HG03103 (cell line): Measurements from ENCODE around the gene UBTF.

Experiments used
- ATAC-seq: cut with Tn5 transposase; IDR thresholded peaks from one replicate; pipeline ENCODE4 v1.9.1; 2021; ENCODE audit warnings: low read depth; ENCODE audit not compliant: unreplicated experiment

UBTF gene

DNA sequence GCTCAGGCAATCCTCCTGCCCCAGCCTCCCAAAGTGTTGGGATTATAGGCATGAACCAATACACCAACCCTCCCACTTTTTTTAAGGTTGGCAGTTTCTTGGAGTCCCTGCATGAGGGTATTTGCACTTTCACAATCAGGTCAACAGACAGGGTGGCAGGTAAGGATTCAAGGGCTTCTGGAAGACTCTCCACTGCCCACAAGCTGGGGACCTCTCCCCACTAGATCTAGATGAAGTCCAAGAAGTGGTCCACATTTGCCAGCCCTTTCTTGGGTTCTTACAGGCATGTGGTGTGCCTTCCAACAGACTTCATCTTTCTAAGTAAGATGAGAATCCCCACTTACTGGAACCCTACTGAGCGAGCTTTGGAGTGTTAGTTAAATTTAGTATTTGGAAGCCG, 45.0 kb downstream of the UBTF start:
- no peak for ATAC-seq

DNA sequence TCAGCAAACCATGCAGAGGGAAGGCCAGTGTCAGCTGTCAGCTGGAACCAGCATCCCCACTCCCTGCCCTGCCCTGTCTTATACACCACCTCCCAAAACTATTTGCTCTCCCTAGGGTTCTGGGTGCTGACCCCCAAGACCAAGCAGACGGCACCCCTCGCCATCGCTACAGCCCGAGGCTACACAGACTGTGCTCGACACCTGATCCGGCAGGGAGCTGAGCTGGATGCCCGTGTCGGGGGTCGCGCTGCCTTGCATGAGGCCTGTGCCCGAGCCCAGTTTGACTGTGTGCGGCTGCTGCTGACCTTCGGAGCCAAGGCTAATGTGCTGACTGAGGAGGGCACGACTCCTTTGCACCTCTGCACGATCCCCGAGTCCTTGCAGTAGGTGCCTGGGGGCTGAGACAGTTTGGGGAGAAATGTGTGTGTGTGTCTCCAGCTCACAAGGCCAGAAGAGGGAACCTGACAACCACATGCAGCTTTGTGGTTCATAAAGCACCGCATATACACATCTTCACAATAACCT, 47.5 kb downstream of the UBTF start:
- ATAC-seq = no peak

DNA sequence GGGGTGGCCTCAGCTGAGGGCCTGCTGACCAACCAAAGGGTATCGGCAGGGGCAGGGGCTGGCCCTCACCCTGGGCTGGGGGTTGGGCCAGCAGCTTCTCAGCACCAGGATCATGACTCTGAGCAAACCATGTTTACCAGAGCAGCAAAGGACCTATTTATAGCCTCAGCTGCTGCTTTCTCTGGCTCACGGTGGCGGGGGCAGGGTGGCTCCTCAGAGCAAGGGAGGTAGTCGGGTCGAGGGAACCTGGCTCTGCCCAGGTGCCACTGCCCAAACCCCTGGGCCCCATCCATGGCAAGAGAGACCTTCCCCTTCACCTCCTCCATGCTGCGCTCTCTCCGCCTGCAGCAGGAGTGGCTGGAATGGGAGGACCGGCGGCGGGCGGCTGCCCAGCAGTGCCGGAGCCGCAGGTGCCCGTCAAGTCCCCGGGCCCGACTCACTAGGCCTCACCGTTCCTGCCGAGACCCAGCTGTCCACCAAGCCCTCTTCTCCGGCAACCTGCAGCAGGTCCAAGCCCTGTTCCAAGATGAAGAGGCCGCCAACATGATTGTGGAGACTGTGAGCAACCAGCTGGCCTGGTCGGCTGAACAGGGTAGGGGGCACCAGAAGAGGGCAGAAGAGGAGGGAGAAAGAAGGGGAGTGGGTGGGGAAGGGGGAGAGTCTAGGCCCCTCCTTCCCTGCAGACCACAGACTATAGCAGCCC, 48.8 kb downstream of the UBTF start, which contains the start of gene ASB16:
TSS of gene ASB16 (plus strand) at position 206 of the 703 bp plus-strand sequence. CDS start at position 292, 86 bp downstream.
- ATAC-seq = no peak

GRCh38 chr17:44170135-44170498, 49.4 kb downstream of the UBTF start:
- ATAC-seq = no peak

GRCh38 chr17:44167181-44167861, 52.2 kb downstream of the UBTF start:
- ATAC-seq = no peak

DNA sequence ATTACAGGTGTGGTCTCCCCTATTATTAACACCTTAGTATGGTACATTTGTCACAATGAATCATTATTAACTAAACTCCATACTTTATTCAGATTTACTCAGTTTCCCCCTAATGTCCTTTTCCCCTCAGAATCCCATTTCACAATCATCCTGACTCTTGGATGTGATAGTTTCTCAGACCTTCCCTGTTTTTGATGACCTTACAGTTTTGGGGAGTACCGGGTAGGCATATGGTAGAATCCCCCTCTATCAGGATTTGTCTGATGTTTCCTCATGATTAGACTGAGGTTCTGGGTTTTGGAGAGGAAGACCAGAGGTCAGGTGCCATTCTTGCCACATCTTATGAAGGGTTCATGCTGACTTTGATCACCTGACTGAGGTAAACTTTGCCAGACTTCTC, 55.0 kb downstream of the UBTF start:
- ATAC-seq = no peak

- ATAC-seq = no peak
Observed at GRCh38 chr17:44159519-44160210, 59.8 kb downstream of the UBTF start.

GRCh38 chr17:44155488-44155887, 64.0 kb downstream of the UBTF start:
- no peak for ATAC-seq
